Measurements from ENCODE around the gene TDRKH.
"Not testable (repeated sequence)": the region's sequence is repeated elsewhere in the genome, so short reads cannot be mapped to it uniquely, and the experiment has no call there.

TDRKH gene

GRCh38 chr1:151802372-151802771 lies 12.1 kb upstream of the TDRKH start:
- DNase-seq (ENCODE audit: low read depth in 3 of 3): no peak

GRCh38 chr1:151801846-151802245 lies 11.5 kb upstream of the TDRKH start:
- no peak for DNase-seq (ENCODE audit: low read depth in 3 of 3)

GRCh38 chr1:151801310-151801820 lies 11.1 kb upstream of the TDRKH start:
- DNase-seq (ENCODE audit: low read depth in 3 of 3): no peak

- no peak for DNase-seq (ENCODE audit: low read depth in 3 of 3)
These were observed 10.5 kb upstream of the TDRKH start for GRCh38 chr1:151800830-151801229.

- DNase-seq (ENCODE audit: low read depth in 3 of 3): no peak
These were observed 9.1 kb upstream of the TDRKH start for GRCh38 chr1:151799179-151800022.

GRCh38 chr1:151798571-151798970 lies 8.3 kb upstream of the TDRKH start:
- DNase-seq (ENCODE audit: low read depth in 3 of 3): no peak

GRCh38 chr1:151790940-151791651 lies 796 bp upstream of the TDRKH start:
- DNase-seq (ENCODE audit: low read depth in 3 of 3): no peak

GRCh38 chr1:151787689-151788088 lies 2.6 kb downstream of the TDRKH start:
- no peak for DNase-seq (ENCODE audit: low read depth in 3 of 3)

GRCh38 chr1:151783796-151784195 lies 6.5 kb downstream of the TDRKH start:
- no peak for DNase-seq (ENCODE audit: low read depth in 3 of 3)

- DNase-seq (ENCODE audit: low read depth in 3 of 3): no peak
These were observed 7.6 kb downstream of the TDRKH start for GRCh38 chr1:151782741-151783140.

GRCh38 chr1:151782026-151782425 lies 8.3 kb downstream of the TDRKH start:
- DNase-seq (ENCODE audit: low read depth in 3 of 3): not testable (repeated sequence)

- not testable (repeated sequence) for DNase-seq (ENCODE audit: low read depth in 3 of 3)
These were observed 9.6 kb downstream of the TDRKH start for GRCh38 chr1:151780736-151781135.

GRCh38 chr1:151779852-151780251 lies 10.4 kb downstream of the TDRKH start:
- DNase-seq (ENCODE audit: low read depth in 3 of 3): no peak

GRCh38 chr1:151777317-151777716 lies 13.0 kb downstream of the TDRKH start:
- no peak for DNase-seq (ENCODE audit: low read depth in 3 of 3)

GRCh38 chr1:151776665-151777062 lies 13.6 kb downstream of the TDRKH start:
- DNase-seq (ENCODE audit: low read depth in 3 of 3): no peak

- no peak for DNase-seq (ENCODE audit: low read depth in 3 of 3)
These were observed 14.2 kb downstream of the TDRKH start for GRCh38 chr1:151775894-151776664.

- no peak for DNase-seq (ENCODE audit: low read depth in 3 of 3)
These were observed 15.9 kb downstream of the TDRKH start for GRCh38 chr1:151774256-151774922.

GRCh38 chr1:151773702-151774101 lies 16.6 kb downstream of the TDRKH start:
- DNase-seq (ENCODE audit: low read depth in 3 of 3): no peak

GRCh38 chr1:151769270-151769669 lies 21.0 kb downstream of the TDRKH start:
- DNase-seq (ENCODE audit: low read depth in 3 of 3): not testable (repeated sequence)

GRCh38 chr1:151768351-151769066 lies 21.8 kb downstream of the TDRKH start:
- not testable (repeated sequence) for DNase-seq (ENCODE audit: low read depth in 3 of 3)

GRCh38 chr1:151763990-151764389 lies 26.3 kb downstream of the TDRKH start:
- no peak for DNase-seq (ENCODE audit: low read depth in 3 of 3)

Measured in stimulated activated CD4-positive, alpha-beta T cell treated with anti-CD3 and anti-CD28 coated beads, TNF-alpha, amount 100 ng/mL, for 24 hours (primary cell).